Measurements from ENCODE around the gene CALD1.

The CALD1 gene

DNA sequence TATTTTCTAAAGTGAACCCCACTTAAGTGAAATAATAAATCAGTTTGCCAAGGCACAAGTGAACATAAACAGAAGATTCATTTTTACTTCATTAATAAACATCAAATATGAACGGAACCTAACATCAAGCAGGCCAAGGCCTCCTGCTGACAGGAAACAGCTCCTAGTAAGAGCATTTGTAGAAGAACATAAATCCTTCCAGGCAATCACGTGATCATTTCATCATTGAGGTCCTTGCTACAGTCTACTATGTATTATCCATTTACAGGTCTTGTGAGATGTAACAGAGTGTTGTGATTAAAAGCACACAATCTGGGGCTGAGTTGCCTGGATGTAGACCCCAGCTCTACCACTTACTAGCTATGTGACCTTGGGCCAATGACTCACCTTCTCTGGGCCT is 70.6 kb downstream of the CALD1 start:
- CTCF ChIA-PET: interaction anchor here (0.6 to 1.0 kb wide), 3 partner anchors 9 to 121 kb away, joined by 3 to 4 read pairs (median 3); no protein-coding TSS in a partner anchor

DNA sequence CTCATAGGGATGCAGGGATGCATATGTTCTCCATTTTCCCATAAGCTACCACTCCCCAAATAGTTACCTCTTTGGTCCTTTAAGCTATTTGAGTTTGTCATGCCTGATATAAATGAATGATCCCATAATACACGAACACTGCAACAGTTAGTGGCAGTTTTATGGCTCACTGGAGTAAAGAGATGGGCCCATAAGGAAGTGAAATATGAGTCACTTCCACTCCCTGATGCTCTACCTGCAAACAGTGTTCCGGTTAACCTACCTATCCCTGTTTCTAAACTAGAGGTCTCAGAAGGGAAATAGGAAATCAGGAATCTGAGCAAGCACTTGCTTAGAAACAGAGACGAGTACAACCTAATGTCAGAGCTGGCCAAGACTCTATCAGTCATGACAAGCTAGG is 71.7 kb downstream of the CALD1 start:
- POLR2A ChIA-PET: no interaction called here
- H3K36me3 ChIP-seq (ENCODE audit: control insufficient read depth in 2 of 2, insufficient read depth in 1 of 2, low read length in 2 of 2): no peaks in the 10 kb centered on the region
- H3K4me3 ChIP-seq (ENCODE audit: low read depth, low read length): no peak overlapping the region
- no peak overlapping the region for H3K27ac ChIP-seq (ENCODE audit: extremely low read depth, low read depth, low read length)
- no peaks in the 10 kb centered on the region for H3K4me1 ChIP-seq (ENCODE audit: control insufficient read depth, insufficient read depth, low read length)
- TF ChIP-seq ZNF555 (tag by site-specific recombination; conservative IDR thresholded peaks at IDR 0.05): no peak
- no peaks in the 10 kb centered on the region for H3K9me3 ChIP-seq (ENCODE audit: control insufficient read depth, insufficient read depth, low read depth, low read length)
- CTCF ChIA-PET: no interaction called here

More for the DNA sequence above, 70.6 kb downstream of the CALD1 start:
- Histone ChIP-seq H3K27ac (ENCODE audit: extremely low read depth, low read depth, low read length) (no peak overlapping the region), H3K4me3 (ENCODE audit: low read depth, low read length) (no peak overlapping the region), H3K9me3 (ENCODE audit: control insufficient read depth, insufficient read depth, low read depth, low read length) (no peaks in the 10 kb centered on the region), H3K4me1 (ENCODE audit: control insufficient read depth, insufficient read depth, low read length) (no peaks in the 10 kb centered on the region), H3K36me3 (ENCODE audit: control insufficient read depth in 2 of 2, insufficient read depth in 1 of 2, low read length in 2 of 2) (no peaks in the 10 kb centered on the region)
- POLR2A ChIA-PET: no interaction called here
- TF ChIP-seq, protein P1, sequence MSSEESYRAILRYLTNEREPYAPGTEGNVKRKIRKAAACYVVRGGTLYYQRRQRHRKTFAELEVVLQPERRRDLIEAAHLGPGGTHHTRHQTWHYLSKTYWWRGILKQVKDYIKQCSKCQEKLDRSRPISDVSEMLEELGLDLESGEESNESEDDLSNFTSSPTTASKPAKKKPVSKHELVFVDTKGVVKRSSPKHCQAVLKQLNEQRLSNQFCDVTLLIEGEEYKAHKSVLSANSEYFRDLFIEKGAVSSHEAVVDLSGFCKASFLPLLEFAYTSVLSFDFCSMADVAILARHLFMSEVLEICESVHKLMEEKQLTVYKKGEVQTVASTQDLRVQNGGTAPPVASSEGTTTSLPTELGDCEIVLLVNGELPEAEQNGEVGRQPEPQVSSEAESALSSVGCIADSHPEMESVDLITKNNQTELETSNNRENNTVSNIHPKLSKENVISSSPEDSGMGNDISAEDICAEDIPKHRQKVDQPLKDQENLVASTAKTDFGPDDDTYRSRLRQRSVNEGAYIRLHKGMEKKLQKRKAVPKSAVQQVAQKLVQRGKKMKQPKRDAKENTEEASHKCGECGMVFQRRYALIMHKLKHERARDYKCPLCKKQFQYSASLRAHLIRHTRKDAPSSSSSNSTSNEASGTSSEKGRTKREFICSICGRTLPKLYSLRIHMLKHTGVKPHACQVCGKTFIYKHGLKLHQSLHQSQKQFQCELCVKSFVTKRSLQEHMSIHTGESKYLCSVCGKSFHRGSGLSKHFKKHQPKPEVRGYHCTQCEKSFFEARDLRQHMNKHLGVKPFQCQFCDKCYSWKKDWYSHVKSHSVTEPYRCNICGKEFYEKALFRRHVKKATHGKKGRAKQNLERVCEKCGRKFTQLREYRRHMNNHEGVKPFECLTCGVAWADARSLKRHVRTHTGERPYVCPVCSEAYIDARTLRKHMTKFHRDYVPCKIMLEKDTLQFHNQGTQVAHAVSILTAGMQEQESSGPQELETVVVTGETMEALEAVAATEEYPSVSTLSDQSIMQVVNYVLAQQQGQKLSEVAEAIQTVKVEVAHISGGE (tag by site-specific recombination; conservative IDR thresholded peaks at IDR 0.05; ENCODE audit: low read depth): no peak
- no peak for TF ChIP-seq ZEB2 (tag by site-specific recombination; IDR thresholded peaks at IDR 0.05)
- TF ChIP-seq ZNF664 (tag by site-specific recombination; IDR thresholded peaks at IDR 0.05): no peak
- no peak for TF ChIP-seq ZNF132 (tag by site-specific recombination; IDR thresholded peaks at IDR 0.05; ENCODE audit: borderline replicate concordance)

DNA sequence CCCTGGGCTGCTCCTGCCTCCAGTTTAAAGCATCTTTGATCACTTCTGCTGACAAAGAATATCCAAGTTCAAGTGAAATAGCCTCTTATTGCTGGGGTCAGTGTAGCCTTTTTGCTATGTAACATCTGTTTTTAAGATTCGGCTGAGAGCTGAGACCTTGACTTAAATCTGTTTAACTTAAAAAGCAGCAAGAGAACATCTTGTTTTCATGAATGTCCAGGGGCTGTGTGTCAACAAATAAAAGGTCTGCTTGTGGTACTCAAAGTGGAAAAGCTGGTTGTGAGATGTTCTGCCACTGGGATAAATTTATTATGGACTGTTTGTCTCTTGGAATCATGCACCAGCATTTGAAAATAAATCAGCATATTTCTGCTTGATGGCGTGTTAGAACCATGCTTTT is 73.2 kb downstream of the CALD1 start:
- ChIA-PET CTCF (interaction anchor here (0.6 to 1.0 kb wide), 2 partner anchors 8 to 98 kb away, joined by 3 to 4 read pairs; no protein-coding TSS in a partner anchor), POLR2A (interaction anchor here (1.0 kb wide), 1 partner anchor 38 kb away, joined by 3 read pairs; no protein-coding TSS in a partner anchor)
- H3K27ac ChIP-seq (ENCODE audit: extremely low read depth, low read depth, low read length): no peak overlapping the region
- no peak overlapping the region for H3K4me3 ChIP-seq (ENCODE audit: low read depth, low read length)
- TF ChIP-seq, protein P2, sequence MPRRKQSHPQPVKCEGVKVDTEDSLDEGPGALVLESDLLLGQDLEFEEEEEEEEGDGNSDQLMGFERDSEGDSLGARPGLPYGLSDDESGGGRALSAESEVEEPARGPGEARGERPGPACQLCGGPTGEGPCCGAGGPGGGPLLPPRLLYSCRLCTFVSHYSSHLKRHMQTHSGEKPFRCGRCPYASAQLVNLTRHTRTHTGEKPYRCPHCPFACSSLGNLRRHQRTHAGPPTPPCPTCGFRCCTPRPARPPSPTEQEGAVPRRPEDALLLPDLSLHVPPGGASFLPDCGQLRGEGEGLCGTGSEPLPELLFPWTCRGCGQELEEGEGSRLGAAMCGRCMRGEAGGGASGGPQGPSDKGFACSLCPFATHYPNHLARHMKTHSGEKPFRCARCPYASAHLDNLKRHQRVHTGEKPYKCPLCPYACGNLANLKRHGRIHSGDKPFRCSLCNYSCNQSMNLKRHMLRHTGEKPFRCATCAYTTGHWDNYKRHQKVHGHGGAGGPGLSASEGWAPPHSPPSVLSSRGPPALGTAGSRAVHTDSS (tag by site-specific recombination; IDR thresholded peaks at IDR 0.05): no peak
- TF ChIP-seq ZNF138 (tag by site-specific recombination; IDR thresholded peaks at IDR 0.05; ENCODE audit: borderline replicate concordance): no peak
- TF ChIP-seq, protein P3, sequence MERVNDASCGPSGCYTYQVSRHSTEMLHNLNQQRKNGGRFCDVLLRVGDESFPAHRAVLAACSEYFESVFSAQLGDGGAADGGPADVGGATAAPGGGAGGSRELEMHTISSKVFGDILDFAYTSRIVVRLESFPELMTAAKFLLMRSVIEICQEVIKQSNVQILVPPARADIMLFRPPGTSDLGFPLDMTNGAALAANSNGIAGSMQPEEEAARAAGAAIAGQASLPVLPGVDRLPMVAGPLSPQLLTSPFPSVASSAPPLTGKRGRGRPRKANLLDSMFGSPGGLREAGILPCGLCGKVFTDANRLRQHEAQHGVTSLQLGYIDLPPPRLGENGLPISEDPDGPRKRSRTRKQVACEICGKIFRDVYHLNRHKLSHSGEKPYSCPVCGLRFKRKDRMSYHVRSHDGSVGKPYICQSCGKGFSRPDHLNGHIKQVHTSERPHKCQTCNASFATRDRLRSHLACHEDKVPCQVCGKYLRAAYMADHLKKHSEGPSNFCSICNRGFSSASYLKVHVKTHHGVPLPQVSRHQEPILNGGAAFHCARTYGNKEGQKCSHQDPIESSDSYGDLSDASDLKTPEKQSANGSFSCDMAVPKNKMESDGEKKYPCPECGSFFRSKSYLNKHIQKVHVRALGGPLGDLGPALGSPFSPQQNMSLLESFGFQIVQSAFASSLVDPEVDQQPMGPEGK (tag by site-specific recombination; IDR thresholded peaks at IDR 0.05): no peak
- no peaks in the 10 kb centered on the region for H3K4me1 ChIP-seq (ENCODE audit: control insufficient read depth, insufficient read depth, low read length)
- H3K36me3 ChIP-seq (ENCODE audit: control insufficient read depth in 2 of 2, insufficient read depth in 1 of 2, low read length in 2 of 2): no peaks in the 10 kb centered on the region
- no peaks in the 10 kb centered on the region for H3K9me3 ChIP-seq (ENCODE audit: control insufficient read depth, insufficient read depth, low read depth, low read length)

DNA sequence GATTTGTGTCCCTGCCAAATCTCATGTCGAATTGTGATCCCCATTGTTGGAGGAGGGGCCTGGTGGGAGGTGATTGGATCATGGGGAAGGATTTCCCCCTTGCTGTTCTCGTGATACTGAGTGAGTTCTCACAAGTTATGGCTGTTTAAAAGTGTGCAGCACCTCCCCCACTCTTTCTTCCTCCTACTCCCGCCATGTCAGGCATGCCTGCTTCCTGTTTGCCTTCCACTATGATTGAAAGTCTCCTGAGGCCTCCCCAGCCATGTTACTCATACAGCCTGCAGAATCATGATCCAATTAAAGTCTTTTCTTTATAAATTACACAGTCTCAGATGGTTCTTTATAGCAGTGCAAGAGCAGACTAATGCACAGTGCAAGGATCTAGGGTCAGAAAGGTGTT is 75.4 kb downstream of the CALD1 start:
- Histone ChIP-seq H3K4me3 (ENCODE audit: low read depth, low read length) (no peak overlapping the region), H3K9me3 (ENCODE audit: control insufficient read depth, insufficient read depth, low read depth, low read length) (no peaks in the 10 kb centered on the region), H3K4me1 (ENCODE audit: control insufficient read depth, insufficient read depth, low read length) (no peaks in the 10 kb centered on the region), H3K36me3 (ENCODE audit: control insufficient read depth in 2 of 2, insufficient read depth in 1 of 2, low read length in 2 of 2) (no peaks in the 10 kb centered on the region), H3K27ac (ENCODE audit: extremely low read depth, low read depth, low read length) (no peak overlapping the region)
- ChIA-PET POLR2A (no interaction called here), CTCF (interaction anchor here (2.5 kb wide), 1 partner anchor 130 kb away, joined by 11 read pairs; no protein-coding TSS in a partner anchor)
- no peak for TF ChIP-seq ZNF266 (tag by site-specific recombination; IDR thresholded peaks at IDR 0.05; ENCODE audit: low read depth)

Data from HEK293 (cell line).